ENCODE measurements around the gene CDH20. TPM values are rescaled to one million over a fixed set of nuclear protein-coding genes. Genes with fewer than 3 reads are reported as not detected.

The CDH20 gene
- total and polyA plus RNA-seq, 2 of the 13 experiments (the other 11 are each of a cell fraction or from before 2014, with no cell fraction given): not detected

GRCh38 chr18:61290616-61291015, 42.6 kb upstream of the CDH20 start (continued):
- TF ChIP-seq, protein P1, sequence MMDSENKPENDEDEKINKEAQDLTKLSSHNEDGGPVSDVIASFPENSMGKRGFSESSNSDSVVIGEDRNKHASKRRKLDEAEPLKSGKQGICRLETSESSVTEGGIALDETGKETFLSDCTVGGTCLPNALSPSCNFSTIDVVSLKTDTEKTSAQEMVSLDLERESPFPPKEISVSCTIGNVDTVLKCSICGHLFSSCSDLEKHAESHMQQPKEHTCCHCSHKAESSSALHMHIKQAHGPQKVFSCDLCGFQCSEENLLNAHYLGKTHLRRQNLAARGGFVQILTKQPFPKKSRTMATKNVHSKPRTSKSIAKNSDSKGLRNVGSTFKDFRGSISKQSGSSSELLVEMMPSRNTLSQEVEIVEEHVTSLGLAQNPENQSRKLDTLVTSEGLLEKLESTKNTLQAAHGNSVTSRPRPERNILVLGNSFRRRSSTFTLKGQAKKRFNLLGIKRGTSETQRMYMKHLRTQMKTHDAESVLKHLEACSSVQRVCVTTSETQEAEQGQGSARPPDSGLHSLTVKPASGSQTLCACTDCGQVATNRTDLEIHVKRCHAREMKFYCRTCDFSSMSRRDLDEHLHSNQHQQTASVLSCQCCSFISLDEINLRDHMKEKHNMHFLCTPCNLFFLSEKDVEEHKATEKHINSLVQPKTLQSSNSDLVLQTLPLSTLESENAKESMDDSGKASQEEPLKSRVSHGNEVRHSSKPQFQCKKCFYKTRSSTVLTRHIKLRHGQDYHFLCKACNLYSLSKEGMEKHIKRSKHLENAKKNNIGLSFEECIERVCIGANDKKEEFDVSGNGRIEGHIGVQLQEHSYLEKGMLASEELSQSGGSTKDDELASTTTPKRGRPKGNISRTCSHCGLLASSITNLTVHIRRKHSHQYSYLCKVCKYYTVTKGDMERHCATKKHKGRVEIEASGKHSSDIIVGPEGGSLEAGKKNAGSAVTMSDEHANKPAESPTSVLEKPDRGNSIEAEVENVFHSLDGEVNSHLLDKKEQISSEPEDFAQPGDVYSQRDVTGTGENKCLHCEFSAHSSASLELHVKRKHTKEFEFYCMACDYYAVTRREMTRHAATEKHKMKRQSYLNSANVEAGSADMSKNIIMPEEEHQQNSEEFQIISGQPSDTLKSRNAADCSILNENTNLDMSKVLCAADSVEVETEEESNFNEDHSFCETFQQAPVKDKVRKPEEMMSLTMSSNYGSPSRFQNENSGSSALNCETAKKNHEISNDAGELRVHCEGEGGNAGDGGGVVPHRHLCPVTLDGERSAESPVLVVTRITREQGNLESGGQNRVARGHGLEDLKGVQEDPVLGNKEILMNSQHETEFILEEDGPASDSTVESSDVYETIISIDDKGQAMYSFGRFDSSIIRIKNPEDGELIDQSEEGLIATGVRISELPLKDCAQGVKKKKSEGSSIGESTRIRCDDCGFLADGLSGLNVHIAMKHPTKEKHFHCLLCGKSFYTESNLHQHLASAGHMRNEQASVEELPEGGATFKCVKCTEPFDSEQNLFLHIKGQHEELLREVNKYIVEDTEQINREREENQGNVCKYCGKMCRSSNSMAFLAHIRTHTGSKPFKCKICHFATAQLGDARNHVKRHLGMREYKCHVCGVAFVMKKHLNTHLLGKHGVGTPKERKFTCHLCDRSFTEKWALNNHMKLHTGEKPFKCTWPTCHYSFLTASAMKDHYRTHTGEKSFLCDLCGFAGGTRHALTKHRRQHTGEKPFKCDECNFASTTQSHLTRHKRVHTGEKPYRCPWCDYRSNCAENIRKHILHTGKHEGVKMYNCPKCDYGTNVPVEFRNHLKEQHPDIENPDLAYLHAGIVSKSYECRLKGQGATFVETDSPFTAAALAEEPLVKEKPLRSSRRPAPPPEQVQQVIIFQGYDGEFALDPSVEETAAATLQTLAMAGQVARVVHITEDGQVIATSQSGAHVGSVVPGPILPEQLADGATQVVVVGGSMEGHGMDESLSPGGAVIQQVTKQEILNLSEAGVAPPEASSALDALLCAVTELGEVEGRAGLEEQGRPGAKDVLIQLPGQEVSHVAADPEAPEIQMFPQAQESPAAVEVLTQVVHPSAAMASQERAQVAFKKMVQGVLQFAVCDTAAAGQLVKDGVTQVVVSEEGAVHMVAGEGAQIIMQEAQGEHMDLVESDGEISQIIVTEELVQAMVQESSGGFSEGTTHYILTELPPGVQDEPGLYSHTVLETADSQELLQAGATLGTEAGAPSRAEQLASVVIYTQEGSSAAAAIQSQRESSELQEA (CRISPR knock-in tag; IDR thresholded peaks at IDR 0.05; ENCODE audit: not compliant biosample characterization): no peak
- no peak for TF ChIP-seq ZNF850 (CRISPR knock-in tag; conservative IDR thresholded peaks at IDR 0.05)
- TF ChIP-seq, protein P2, sequence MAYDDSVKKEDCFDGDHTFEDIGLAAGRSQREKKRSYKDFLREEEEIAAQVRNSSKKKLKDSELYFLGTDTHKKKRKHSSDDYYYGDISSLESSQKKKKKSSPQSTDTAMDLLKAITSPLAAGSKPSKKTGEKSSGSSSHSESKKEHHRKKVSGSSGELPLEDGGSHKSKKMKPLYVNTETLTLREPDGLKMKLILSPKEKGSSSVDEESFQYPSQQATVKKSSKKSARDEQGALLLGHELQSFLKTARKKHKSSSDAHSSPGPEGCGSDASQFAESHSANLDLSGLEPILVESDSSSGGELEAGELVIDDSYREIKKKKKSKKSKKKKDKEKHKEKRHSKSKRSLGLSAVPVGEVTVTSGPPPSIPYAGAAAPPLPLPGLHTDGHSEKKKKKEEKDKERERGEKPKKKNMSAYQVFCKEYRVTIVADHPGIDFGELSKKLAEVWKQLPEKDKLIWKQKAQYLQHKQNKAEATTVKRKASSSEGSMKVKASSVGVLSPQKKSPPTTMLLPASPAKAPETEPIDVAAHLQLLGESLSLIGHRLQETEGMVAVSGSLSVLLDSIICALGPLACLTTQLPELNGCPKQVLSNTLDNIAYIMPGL (CRISPR knock-in tag; IDR thresholded peaks at IDR 0.05; ENCODE audit: borderline replicate concordance in 1 of 2, low read depth in 1 of 2): no peak
- TF ChIP-seq SSRP1 (CRISPR knock-in tag; IDR thresholded peaks at IDR 0.05): no peak
- no peak for TF ChIP-seq PLSCR1 (CRISPR knock-in tag; IDR thresholded peaks at IDR 0.05; ENCODE audit: borderline replicate concordance)
- TF ChIP-seq AGO1 (IDR thresholded peaks at IDR 0.05; ENCODE audit: low read depth, low read length, poor library complexity, severe bottlenecking): no peak
- no peak for TF ChIP-seq ZNF562 (CRISPR knock-in tag; IDR thresholded peaks at IDR 0.05; ENCODE audit: borderline replicate concordance)
- no peak for TF ChIP-seq GATA4 (IDR thresholded peaks at IDR 0.05; ENCODE audit: borderline replicate concordance, low read depth)
- TF ChIP-seq NRL (CRISPR knock-in tag; IDR thresholded peaks at IDR 0.05; ENCODE audit: borderline replicate concordance): no peak
- TF ChIP-seq TBX2 (CRISPR knock-in tag; IDR thresholded peaks at IDR 0.05; ENCODE audit: borderline replicate concordance): no peak
- TF ChIP-seq ZNF225 (CRISPR knock-in tag; IDR thresholded peaks at IDR 0.05): no peak
- TF ChIP-seq, protein P3, sequence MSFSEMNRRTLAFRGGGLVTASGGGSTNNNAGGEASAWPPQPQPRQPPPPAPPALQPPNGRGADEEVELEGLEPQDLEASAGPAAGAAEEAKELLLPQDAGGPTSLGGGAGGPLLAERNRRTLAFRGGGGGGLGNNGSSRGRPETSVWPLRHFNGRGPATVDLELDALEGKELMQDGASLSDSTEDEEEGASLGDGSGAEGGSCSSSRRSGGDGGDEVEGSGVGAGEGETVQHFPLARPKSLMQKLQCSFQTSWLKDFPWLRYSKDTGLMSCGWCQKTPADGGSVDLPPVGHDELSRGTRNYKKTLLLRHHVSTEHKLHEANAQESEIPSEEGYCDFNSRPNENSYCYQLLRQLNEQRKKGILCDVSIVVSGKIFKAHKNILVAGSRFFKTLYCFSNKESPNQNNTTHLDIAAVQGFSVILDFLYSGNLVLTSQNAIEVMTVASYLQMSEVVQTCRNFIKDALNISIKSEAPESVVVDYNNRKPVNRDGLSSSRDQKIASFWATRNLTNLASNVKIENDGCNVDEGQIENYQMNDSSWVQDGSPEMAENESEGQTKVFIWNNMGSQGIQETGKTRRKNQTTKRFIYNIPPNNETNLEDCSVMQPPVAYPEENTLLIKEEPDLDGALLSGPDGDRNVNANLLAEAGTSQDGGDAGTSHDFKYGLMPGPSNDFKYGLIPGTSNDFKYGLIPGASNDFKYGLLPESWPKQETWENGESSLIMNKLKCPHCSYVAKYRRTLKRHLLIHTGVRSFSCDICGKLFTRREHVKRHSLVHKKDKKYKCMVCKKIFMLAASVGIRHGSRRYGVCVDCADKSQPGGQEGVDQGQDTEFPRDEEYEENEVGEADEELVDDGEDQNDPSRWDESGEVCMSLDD (CRISPR knock-in tag; IDR thresholded peaks at IDR 0.05; ENCODE audit: borderline replicate concordance): no peak
